Lower leg skin (tissue), 4 donors: ENCODE measurements around the gene MAST4. TPM values are rescaled to one million over a fixed set of nuclear protein-coding genes. Genes with fewer than 3 reads are reported as not detected.

Source experiments
- DNase-seq, 2 donors: peaks; one replicate each; pipeline ENCODE4 v3.0.0-alpha.2; 2019; ENCODE audit warnings: low spot score in 2 of 2
- H3K4me3 ChIP-seq: fragments of 200-600 bp; sonication (generic); 2 replicates; pipeline ENCODE4 v1.5.1; 2017; ENCODE audit warnings: mild to moderate bottlenecking, low read depth; ENCODE audit not compliant: poor library complexity, severe bottlenecking
- CTCF ChIP-seq, 3 donors: fragments of 450-650 bp; IDR thresholded peaks; one replicate each; pipeline ENCODE4 v1.5.1; 2016; ENCODE audit warnings: antibody characterized with exemption in 3 of 3, mild to moderate bottlenecking in 3 of 3, moderate library complexity in 2 of 3
- POLR2A ChIP-seq, 2 donors: fragments of 450-650 bp; IDR thresholded peaks; one replicate each; pipeline ENCODE4 v1.6.1; 2016 to 2017; ENCODE audit warnings: antibody characterized with exemption in 2 of 2, mild to moderate bottlenecking in 1 of 2, moderate library complexity in 1 of 2
- WGBS, 2 donors: methylation state at CpG; one replicate each; pipeline ENCODE4 v1.1.5; 2018; 5-methylcytosine and 5-hydroxymethylcytosine counted together
- intact Hi-C: fragments of 100-400 bp; cut with DNase I; formaldehyde crosslinking; loops from one replicate; pipeline ENCODE4 v1.15.0; 2023; ENCODE audit warnings: low total_unique reads
- total RNA-seq, 4 donors: library from RNA; depleted of rRNA; stranded (reverse); fragments of >200 nt; gene quantifications; one replicate each; pipeline ENCODE4 v1.1.0, GENCODE V29; 2016

The MAST4 gene
- total RNA-seq, 4 donors from 2014 or later: 49.0 to 109 (median 55.5) TPM

GRCh38 chr5:67065696-67066095 lies 469.5 kb downstream of the MAST4 start:
- no peak for TF ChIP-seq CTCF (IDR thresholded peaks at IDR 0.05)
- TF ChIP-seq POLR2A (IDR thresholded peaks at IDR 0.05): no peak
- 75 to 78% methylated on average over 1 of the region's 1 CpG for WGBS, 2 donors
- DNase-seq: no peak
- intact Hi-C loops: no loop called here
- no peak overlapping the region for H3K4me3 ChIP-seq

GRCh38 chr5:67066815-67067214 lies 470.6 kb downstream of the MAST4 start:
- H3K4me3 ChIP-seq: no peak overlapping the region
- intact Hi-C loops: no loop called here
- TF ChIP-seq POLR2A (IDR thresholded peaks at IDR 0.05): no peak
- TF ChIP-seq CTCF (IDR thresholded peaks at IDR 0.05): no peak
- DNase-seq: no peak
- 43 to 62% methylated on average over 1 of the region's 1 CpG for WGBS, 2 donors

- no peak for TF ChIP-seq POLR2A (IDR thresholded peaks at IDR 0.05)
- no peak for TF ChIP-seq CTCF (IDR thresholded peaks at IDR 0.05)
- WGBS, 2 donors: 78 to 90% methylated on average over 3 of the region's 3 CpGs
- intact Hi-C loops: no loop called here
Measured at GRCh38 chr5:67073045-67073680, 477.0 kb downstream of the MAST4 start.

GRCh38 chr5:67077296-67077695 lies 481.1 kb downstream of the MAST4 start:
- DNase-seq: no peak
- WGBS, 2 donors: 89 to 97% methylated on average over 4 of the region's 4 CpGs
- no peak overlapping the region for H3K4me3 ChIP-seq
- no peak for TF ChIP-seq CTCF (IDR thresholded peaks at IDR 0.05)
- no peak for TF ChIP-seq POLR2A (IDR thresholded peaks at IDR 0.05)
- intact Hi-C loops: no loop called here

More at GRCh38 chr5:67073045-67073680, 477.0 kb downstream of the MAST4 start:
- DNase-seq: no peak
- no peak overlapping the region for H3K4me3 ChIP-seq

GRCh38 chr5:67081261-67081660 lies 485.1 kb downstream of the MAST4 start:
- 88 to 92% methylated on average over 2 of the region's 2 CpGs for WGBS, 2 donors
- intact Hi-C loops: no loop called here
- no peak for DNase-seq
- no peak for TF ChIP-seq POLR2A (IDR thresholded peaks at IDR 0.05)
- no peak for TF ChIP-seq CTCF (IDR thresholded peaks at IDR 0.05)
- no peak overlapping the region for H3K4me3 ChIP-seq

GRCh38 chr5:67082941-67083340 lies 486.7 kb downstream of the MAST4 start:
- no peak for DNase-seq
- TF ChIP-seq POLR2A (IDR thresholded peaks at IDR 0.05): no peak
- TF ChIP-seq CTCF (IDR thresholded peaks at IDR 0.05): no peak
- H3K4me3 ChIP-seq: no peak overlapping the region
- intact Hi-C loops: no loop called here
- WGBS, 2 donors: 58 to 65% methylated on average over 1 of the region's 1 CpG
